ENCODE results near the gene FAM171A1.

Gene FAM171A1

GRCh38 chr10:15232279-15232678 is 138.8 kb downstream of the FAM171A1 start:
- H3K36me3 ChIP-seq = no peaks in the 10 kb centered on the region

GRCh38 chr10:15231426-15231825 is 139.7 kb downstream of the FAM171A1 start:
- TF ChIP-seq CTCF (IDR thresholded peaks at IDR 0.05; ENCODE audit: low read depth, low read length) = no peak
- Histone ChIP-seq H3K4me3 (ENCODE audit: low read depth, low read length) (no peak overlapping the region), H3K36me3 (no peaks in the 10 kb centered on the region), H3K9me3 (ENCODE audit: severe bottlenecking) (no peaks in the 10 kb centered on the region), H3K27ac (no peak overlapping the region), H3K27me3 (ENCODE audit: insufficient read depth, low read depth, severe bottlenecking) (no peaks in the 10 kb centered on the region)
- DNase-seq = no peak

More at GRCh38 chr10:15232279-15232678, 138.8 kb downstream of the FAM171A1 start:
- no peak overlapping the region for H3K27ac ChIP-seq
- TF ChIP-seq CTCF (IDR thresholded peaks at IDR 0.05; ENCODE audit: low read depth, low read length) = no peak
- DNase-seq = no peak
- no peak overlapping the region for H3K4me3 ChIP-seq (ENCODE audit: low read depth, low read length)
- no peaks in the 10 kb centered on the region for H3K9me3 ChIP-seq (ENCODE audit: severe bottlenecking)
- H3K27me3 ChIP-seq (ENCODE audit: insufficient read depth, low read depth, severe bottlenecking) = no peaks in the 10 kb centered on the region

GRCh38 chr10:15230257-15230656 is 140.8 kb downstream of the FAM171A1 start:
- DNase-seq = no peak
- H3K4me3 ChIP-seq (ENCODE audit: low read depth, low read length) = no peak overlapping the region
- H3K9me3 ChIP-seq (ENCODE audit: severe bottlenecking) = no peaks in the 10 kb centered on the region
- TF ChIP-seq CTCF (IDR thresholded peaks at IDR 0.05; ENCODE audit: low read depth, low read length) = no peak
- no peaks in the 10 kb centered on the region for H3K27me3 ChIP-seq (ENCODE audit: insufficient read depth, low read depth, severe bottlenecking)
- H3K27ac ChIP-seq = no peak overlapping the region
- H3K36me3 ChIP-seq = no peaks in the 10 kb centered on the region

- DNase-seq = no peak
- no peaks in the 10 kb centered on the region for H3K9me3 ChIP-seq (ENCODE audit: severe bottlenecking)
- no peaks in the 10 kb centered on the region for H3K36me3 ChIP-seq
- H3K27me3 ChIP-seq (ENCODE audit: insufficient read depth, low read depth, severe bottlenecking) = no peaks in the 10 kb centered on the region
- no peak overlapping the region for H3K27ac ChIP-seq
- H3K4me3 ChIP-seq (ENCODE audit: low read depth, low read length) = no peak overlapping the region
- TF ChIP-seq CTCF (IDR thresholded peaks at IDR 0.05; ENCODE audit: low read depth, low read length) = no peak
Measured at GRCh38 chr10:15229268-15229667, 141.8 kb downstream of the FAM171A1 start.

- DNase-seq = no peak
- TF ChIP-seq CTCF (IDR thresholded peaks at IDR 0.05; ENCODE audit: low read depth, low read length) = no peak
- Histone ChIP-seq H3K9me3 (ENCODE audit: severe bottlenecking) (no peaks in the 10 kb centered on the region), H3K4me3 (ENCODE audit: low read depth, low read length) (no peak overlapping the region), H3K27ac (no peak overlapping the region), H3K27me3 (ENCODE audit: insufficient read depth, low read depth, severe bottlenecking) (no peaks in the 10 kb centered on the region), H3K36me3 (no peaks in the 10 kb centered on the region)
Measured at GRCh38 chr10:15228426-15228825, 142.7 kb downstream of the FAM171A1 start.

GRCh38 chr10:15227611-15228372 is 143.3 kb downstream of the FAM171A1 start:
- no peak for DNase-seq
- Histone ChIP-seq H3K9me3 (ENCODE audit: severe bottlenecking) (no peaks in the 10 kb centered on the region), H3K27me3 (ENCODE audit: insufficient read depth, low read depth, severe bottlenecking) (no peaks in the 10 kb centered on the region), H3K27ac (no peak overlapping the region), H3K4me3 (ENCODE audit: low read depth, low read length) (no peak overlapping the region), H3K36me3 (no peaks in the 10 kb centered on the region)
- no peak for TF ChIP-seq CTCF (IDR thresholded peaks at IDR 0.05; ENCODE audit: low read depth, low read length)
